DMS79 treated with DMSO at 0.1 percent for 48 hours (cell line): Measurements from ENCODE around the gene LCE1D.

ENCODE experiments used
- DNase-seq: peaks from one replicate; lab custom pipeline; 2025; lab: John Stamatoyannopoulos, UW

LCE1D gene

GRCh38 chr1:152817309-152817708, 20.8 kb downstream of the LCE1D start:
- no peak for DNase-seq

- no peak for DNase-seq
Measured at GRCh38 chr1:152823294-152823693, 26.8 kb downstream of the LCE1D start.

GRCh38 chr1:152824964-152825363, 28.4 kb downstream of the LCE1D start:
- no peak for DNase-seq

GRCh38 chr1:152827173-152827572, 30.7 kb downstream of the LCE1D start, which contains the start of gene LCE1A:
Gene LCE1A, plus strand, starts transcription at chr1:152827473. Its CDS starts 0 bp downstream, at chr1:152827473.
- DNase-seq = no peak

GRCh38 chr1:152836870-152837269, 40.3 kb downstream of the LCE1D start:
- no peak for DNase-seq

- DNase-seq = no peak
Measured at GRCh38 chr1:152842556-152842955, 46.0 kb downstream of the LCE1D start, which contains the start of gene LCE6A. Gene LCE6A, plus strand, starts transcription at chr1:152842856. Its CDS starts 665 bp downstream, at chr1:152843521.
